Osteoblast (primary cell): Measurements from ENCODE around the gene AFDN. TPM values are rescaled to one million over a fixed set of nuclear protein-coding genes. Genes with fewer than 3 reads are reported as not detected.

Source experiments
- DNase-seq: peaks from one replicate; pipeline ENCODE4 v3.0.0; 2011; ENCODE audit warnings: low spot score, mixed read lengths; ENCODE audit not compliant: insufficient read length; ENCODE audit errors: missing footprints
- H2AFZ ChIP-seq: 2 replicates; pipeline ENCODE4 v1.6.0; 2011; ENCODE audit warnings: mild to moderate bottlenecking, low read length
- H3K27ac ChIP-seq: 2 replicates; pipeline ENCODE4 v1.5.1; 2011; ENCODE audit warnings: mild to moderate bottlenecking, low read depth, low read length, moderate library complexity
- H3K27me3 ChIP-seq: 2 replicates; pipeline ENCODE4 v1.6.0; 2012; ENCODE audit warnings: mild to moderate bottlenecking, control low read depth, inconsistent platforms, low read length, moderate library complexity; ENCODE audit not compliant: insufficient read depth
- H3K36me3 ChIP-seq: 2 replicates; pipeline ENCODE4 v1.5.1; 2011; ENCODE audit warnings: mild to moderate bottlenecking, low read length, control low read depth, moderate library complexity; ENCODE audit not compliant: insufficient read depth
- H3K4me1 ChIP-seq: 2 replicates; pipeline ENCODE4 v1.5.1; 2011; ENCODE audit warnings: mild to moderate bottlenecking, low read length, control low read depth, moderate library complexity; ENCODE audit not compliant: insufficient read depth
- H3K4me2 ChIP-seq: 2 replicates; pipeline ENCODE4 v1.6.0; 2011; ENCODE audit warnings: mild to moderate bottlenecking, low read length; ENCODE audit not compliant: insufficient read depth
- H3K4me3 ChIP-seq: fragments of 200-600 bp; sonication (generic); 3 replicates; pipeline ENCODE4 v1.5.1; 2012; ENCODE audit warnings: mild to moderate bottlenecking, low read length, inconsistent platforms; ENCODE audit not compliant: insufficient read depth
- H3K79me2 ChIP-seq: 2 replicates; pipeline ENCODE4 v1.6.0; 2012; ENCODE audit warnings: mild to moderate bottlenecking, low read length, control low read depth, inconsistent platforms; ENCODE audit not compliant: insufficient read depth
- H3K9me3 ChIP-seq: 2 replicates; pipeline ENCODE4 v1.5.1; 2011; ENCODE audit warnings: low read depth, low read length, control low read depth
- H4K20me1 ChIP-seq: 2 replicates; pipeline ENCODE4 v1.6.0; 2012; ENCODE audit warnings: mild to moderate bottlenecking, low read length, control low read depth; ENCODE audit not compliant: insufficient read depth
- CTCF ChIP-seq: IDR thresholded peaks from 2 replicates; pipeline ENCODE4 v1.5.1; 2011; ENCODE audit warnings: mild to moderate bottlenecking, low read depth, low read length, moderate library complexity; ENCODE audit errors: extremely low read depth
- total RNA-seq: library from RNA; depleted of rRNA; stranded (reverse); fragments of >200 nt; gene quantifications from 2 replicates; pipeline ENCODE4 v1.2.3, GENCODE V29; 2012

The AFDN gene
- total RNA-seq, 1 donor, result 52.5 TPM

- Histone ChIP-seq H3K4me1 (no peaks in the 10 kb centered on the region), H3K36me3 (no peaks in the 10 kb centered on the region), H2AFZ (no peak overlapping the region), H3K4me2 (no peak overlapping the region), H3K27ac (no peak overlapping the region), H3K4me3 (no peak overlapping the region), H3K79me2 (no peaks in the 10 kb centered on the region), H3K27me3 (no peaks in the 10 kb centered on the region), H3K9me3 (no peaks in the 10 kb centered on the region), H4K20me1 (no peaks in the 10 kb centered on the region)
- no peak for DNase-seq
- TF ChIP-seq CTCF, result no peak
These were observed 109.3 kb downstream of the AFDN start for GRCh38 chr6:167936051-167936450.

- no peaks in the 10 kb centered on the region for H3K9me3 ChIP-seq
- no peaks in the 10 kb centered on the region for H3K36me3 ChIP-seq
- H3K4me1 ChIP-seq, result no peaks in the 10 kb centered on the region
- no peak overlapping the region for H3K27ac ChIP-seq
- no peaks in the 10 kb centered on the region for H4K20me1 ChIP-seq
- no peaks in the 10 kb centered on the region for H3K27me3 ChIP-seq
- H2AFZ ChIP-seq, result no peak overlapping the region
- DNase-seq, result no peak
- no peak overlapping the region for H3K4me2 ChIP-seq
- no peak for TF ChIP-seq CTCF
- H3K4me3 ChIP-seq, result no peak overlapping the region
- H3K79me2 ChIP-seq, result no peaks in the 10 kb centered on the region
These were observed 110.6 kb downstream of the AFDN start for GRCh38 chr6:167937301-167937700.

DNA sequence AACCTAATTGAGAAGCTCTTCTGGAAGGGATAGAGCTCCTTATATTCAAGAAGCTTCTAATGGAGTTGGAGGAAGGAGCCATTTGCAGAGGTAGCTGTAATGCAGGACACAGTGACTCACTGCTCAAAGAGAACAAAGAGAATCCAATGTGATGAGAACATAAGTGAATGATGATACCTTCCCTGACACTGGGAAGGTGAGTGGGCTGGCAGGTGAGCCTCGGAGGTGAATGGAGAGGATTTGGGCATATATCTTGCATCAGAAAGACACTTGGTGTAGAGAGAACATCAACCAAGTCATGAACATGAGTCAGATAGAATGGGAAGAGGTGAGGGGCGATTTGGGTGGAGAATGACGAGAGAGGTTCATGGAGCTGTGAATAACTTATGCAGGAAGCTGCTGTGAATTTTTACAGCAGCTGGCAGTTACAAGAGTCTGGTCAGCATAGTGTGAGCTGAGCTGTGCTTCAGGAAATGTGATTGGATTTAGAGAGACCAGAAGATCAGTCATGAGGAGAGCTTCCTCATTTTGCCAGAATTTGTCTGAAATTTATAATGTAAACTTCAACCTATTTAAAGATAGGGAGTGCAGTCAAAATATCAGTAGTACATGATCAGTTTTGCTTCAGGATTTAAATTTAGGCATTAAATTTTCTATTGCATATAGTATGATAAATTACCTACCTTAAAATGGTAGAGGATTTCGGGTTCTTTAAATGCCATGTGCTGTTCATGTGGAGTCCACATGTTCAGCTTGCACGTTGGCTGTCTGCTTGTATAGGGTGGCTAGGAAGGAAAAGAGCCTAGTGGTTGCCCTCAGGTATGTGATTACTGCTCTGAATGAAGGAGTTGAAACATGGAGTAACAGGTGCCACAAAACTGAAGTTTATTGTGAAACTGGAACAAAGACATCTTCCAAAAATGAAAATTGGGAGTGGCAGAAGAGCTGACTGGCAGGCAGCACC is 111.5 kb downstream of the AFDN start:
- no peak overlapping the region for H3K4me2 ChIP-seq
- no peak for TF ChIP-seq CTCF
- H3K27me3 ChIP-seq, result no peaks in the 10 kb centered on the region
- H3K27ac ChIP-seq, result no peak overlapping the region
- no peak for DNase-seq
- H3K36me3 ChIP-seq, result no peaks in the 10 kb centered on the region
- H3K9me3 ChIP-seq, result no peaks in the 10 kb centered on the region
- no peaks in the 10 kb centered on the region for H3K4me1 ChIP-seq
- H4K20me1 ChIP-seq, result no peaks in the 10 kb centered on the region
- H3K79me2 ChIP-seq, result no peaks in the 10 kb centered on the region
- no peak overlapping the region for H3K4me3 ChIP-seq
- no peak overlapping the region for H2AFZ ChIP-seq

- no peak overlapping the region for H2AFZ ChIP-seq
- H3K4me1 ChIP-seq, result no peaks in the 10 kb centered on the region
- H3K4me2 ChIP-seq, result no peak overlapping the region
- H3K36me3 ChIP-seq, result peaks cover 14% of the 10 kb centered on the region
- no peaks in the 10 kb centered on the region for H3K79me2 ChIP-seq
- TF ChIP-seq CTCF, result no peak
- H3K27me3 ChIP-seq, result no peaks in the 10 kb centered on the region
- H3K9me3 ChIP-seq, result no peaks in the 10 kb centered on the region
- no peak overlapping the region for H3K27ac ChIP-seq
- H3K4me3 ChIP-seq, result no peak overlapping the region
- DNase-seq, result no peak
- H4K20me1 ChIP-seq, result no peaks in the 10 kb centered on the region
These were observed 115.1 kb downstream of the AFDN start for GRCh38 chr6:167941822-167942221.
